HG03280 (cell line): ENCODE measurements around the gene HSPA9.

Source experiments
- ATAC-seq: cut with Tn5 transposase; IDR thresholded peaks from one replicate; pipeline ENCODE4 v1.9.1; 2021; ENCODE audit warnings: mild to moderate bottlenecking, moderate library complexity; ENCODE audit not compliant: unreplicated experiment

Gene HSPA9

GRCh38 chr5:138596105-138596881 is 21.1 kb upstream of the HSPA9 start:
- no peak for ATAC-seq

GRCh38 chr5:138595180-138595795 is 20.1 kb upstream of the HSPA9 start:
- ATAC-seq = no peak

GRCh38 chr5:138594305-138595058 is 19.3 kb upstream of the HSPA9 start:
- ATAC-seq = no peak

- no peak for ATAC-seq
Observed at GRCh38 chr5:138588013-138588788, 13.0 kb upstream of the HSPA9 start.

- ATAC-seq = no peak
Observed at GRCh38 chr5:138585157-138585556, 10.0 kb upstream of the HSPA9 start.

- ATAC-seq = no peak
Observed at GRCh38 chr5:138583984-138584637, 8.9 kb upstream of the HSPA9 start.

GRCh38 chr5:138582959-138583358 is 7.8 kb upstream of the HSPA9 start:
- ATAC-seq = no peak

- no peak for ATAC-seq
Observed at GRCh38 chr5:138580777-138581176, 5.6 kb upstream of the HSPA9 start.

- ATAC-seq = no peak
Observed at GRCh38 chr5:138580001-138580400, 4.8 kb upstream of the HSPA9 start.

- ATAC-seq = no peak
Observed at GRCh38 chr5:138579517-138579863, 4.3 kb upstream of the HSPA9 start.

GRCh38 chr5:138577452-138577851 is 2.3 kb upstream of the HSPA9 start:
- no peak for ATAC-seq

- ATAC-seq = no peak
Observed at GRCh38 chr5:138574744-138575193, 432 bp downstream of the HSPA9 start.

- ATAC-seq = no peak
Observed at GRCh38 chr5:138573949-138574670, 1.1 kb downstream of the HSPA9 start.

GRCh38 chr5:138573223-138573622 is 2.0 kb downstream of the HSPA9 start:
- no peak for ATAC-seq

- ATAC-seq = no peak
Observed at GRCh38 chr5:138570871-138571270, 4.3 kb downstream of the HSPA9 start.

GRCh38 chr5:138569782-138570181 is 5.4 kb downstream of the HSPA9 start:
- ATAC-seq = no peak

GRCh38 chr5:138568061-138568824 is 7.0 kb downstream of the HSPA9 start:
- no peak for ATAC-seq

GRCh38 chr5:138566792-138567191 is 8.4 kb downstream of the HSPA9 start:
- no peak for ATAC-seq
